PC-3 (cell line): Measurements from ENCODE around the gene KCP. TPM values are rescaled to one million over a fixed set of nuclear protein-coding genes. Genes with fewer than 3 reads are reported as not detected.

Source experiments
- ATAC-seq: fragments of 200-7000 bp; cut with Tn5 transposase; 2 replicates; pipeline ENCODE4 v1.9.1; 2020; ENCODE audit warnings: mild to moderate bottlenecking, moderate library complexity
- BruUV-seq: library from RNA; stranded (reverse); fragments of 400-500 nt; replicated peaks from 2 replicates; lab custom pipeline; 2021; lab: Mats Ljungman, UMichigan
- CTCF ChIA-PET: fragments of 300-600 bp; sonication (Branson Sonifier 250); formaldehyde crosslinking; loops from one replicate; lab custom pipeline; 2022; ENCODE audit warnings: antibody characterized with exemption; lab: Charles Lee
- POLR2A ChIA-PET: fragments of 300-600 bp; sonication (Branson Sonifier 250); formaldehyde crosslinking; loops from one replicate; lab custom pipeline; 2022; ENCODE audit warnings: antibody characterized with exemption; ENCODE audit not compliant: unreplicated experiment; lab: Charles Lee
- DNase-seq: peaks from one replicate; pipeline ENCODE4 v3.0.0-alpha.2; 2015
- H2AFZ ChIP-seq: fragments of 300-600 bp; sonication (generic); 2 replicates; pipeline ENCODE4 v1.6.0; 2016; ENCODE audit warnings: antibody characterized with exemption, low read length
- H3F3A ChIP-seq: fragments of 300-600 bp; sonication (generic); one replicate; pipeline ENCODE4 v1.6.0; 2017; ENCODE audit warnings: antibody characterized with exemption, low read length, control low read depth, mild to moderate bottlenecking; ENCODE audit not compliant: unreplicated experiment
- H3K27ac ChIP-seq: fragments of 300-600 bp; sonication (generic); 2 replicates; pipeline ENCODE4 v1.5.1; 2016; ENCODE audit warnings: mild to moderate bottlenecking, low read length
- H3K27me3 ChIP-seq: fragments of 300-600 bp; sonication (generic); 2 replicates; pipeline ENCODE4 v1.6.1; 2016; ENCODE audit warnings: low read length, mixed read lengths
- H3K36me3 ChIP-seq: fragments of 300-600 bp; sonication (generic); 2 replicates; pipeline ENCODE4 v1.6.1; 2016; ENCODE audit warnings: low read depth, mixed run types, low read length, mixed read lengths
- H3K4me1 ChIP-seq: fragments of 300-600 bp; sonication (generic); 2 replicates; pipeline ENCODE4 v1.5.1; 2016; ENCODE audit warnings: low read length; ENCODE audit not compliant: insufficient read depth
- H3K4me2 ChIP-seq: fragments of 300-600 bp; sonication (generic); 2 replicates; pipeline ENCODE4 v1.6.0; 2016; ENCODE audit warnings: low read length
- H3K4me3 ChIP-seq: fragments of 300-600 bp; sonication (generic); 2 replicates; pipeline ENCODE4 v1.5.1; 2016; ENCODE audit warnings: mild to moderate bottlenecking, low read length, mixed read lengths
- H3K79me2 ChIP-seq: fragments of 300-600 bp; sonication (generic); 2 replicates; pipeline ENCODE4 v1.6.1; 2017; ENCODE audit warnings: low read length, mixed read lengths
- H3K9ac ChIP-seq: fragments of 300-600 bp; sonication (generic); 2 replicates; pipeline ENCODE4 v1.6.0; 2016; ENCODE audit warnings: mild to moderate bottlenecking, low read length
- H3K9me2 ChIP-seq: fragments of 300-600 bp; sonication (generic); replicated peaks from 2 replicates; pipeline ENCODE4 v1.6.1; 2016; ENCODE audit warnings: mixed run types, low read length, mixed read lengths
- H3K9me3 ChIP-seq: fragments of 300-600 bp; sonication (generic); 2 replicates; pipeline ENCODE4 v1.6.1; 2016; ENCODE audit warnings: low read length, mixed read lengths
- H4K20me1 ChIP-seq: fragments of 300-600 bp; sonication (generic); 2 replicates; pipeline ENCODE4 v1.6.1; 2016; ENCODE audit warnings: low read length, mixed read lengths
- CTCF ChIP-seq: fragments of 300-600 bp; sonication (generic); conservative IDR thresholded peaks from 2 replicates; pipeline ENCODE4 v1.5.1; 2017; ENCODE audit warnings: antibody characterized with exemption, low read depth, mild to moderate bottlenecking, low read length
- EZH2 ChIP-seq: fragments of 300-600 bp; sonication (generic); IDR thresholded peaks from one replicate; pipeline ENCODE4 v1.6.1; 2017; ENCODE audit warnings: antibody characterized with exemption, mild to moderate bottlenecking, low read length; ENCODE audit not compliant: unreplicated experiment
- EZH2phosphoT487 ChIP-seq: fragments of 300-600 bp; sonication (generic); IDR thresholded peaks from 2 replicates; pipeline ENCODE4 v1.6.1; 2018; ENCODE audit warnings: mild to moderate bottlenecking, antibody characterized with exemption, low read length, borderline replicate concordance
- intact Hi-C: fragments of 100-400 bp; cut with micrococcal nuclease; formaldehyde crosslinking; loops from 2 replicates; pipeline ENCODE4 v1.9.0; 2023
- total RNA-seq: library from RNA; depleted of rRNA; stranded (reverse); fragments of >200 nt; gene quantifications from 2 replicates; pipeline ENCODE4 v1.2.3, GENCODE V29; 2014

KCP gene
- total RNA-seq, 1 experiment from 2014 or later, result 3.2 TPM

GRCh38 chr7:128841921-128842673 lies 68.4 kb downstream of the KCP start:
- no peaks in the 10 kb centered on the region for H4K20me1 ChIP-seq
- intact Hi-C loops, result no loop called here
- BruUV-seq, result no TSS peak

DNA sequence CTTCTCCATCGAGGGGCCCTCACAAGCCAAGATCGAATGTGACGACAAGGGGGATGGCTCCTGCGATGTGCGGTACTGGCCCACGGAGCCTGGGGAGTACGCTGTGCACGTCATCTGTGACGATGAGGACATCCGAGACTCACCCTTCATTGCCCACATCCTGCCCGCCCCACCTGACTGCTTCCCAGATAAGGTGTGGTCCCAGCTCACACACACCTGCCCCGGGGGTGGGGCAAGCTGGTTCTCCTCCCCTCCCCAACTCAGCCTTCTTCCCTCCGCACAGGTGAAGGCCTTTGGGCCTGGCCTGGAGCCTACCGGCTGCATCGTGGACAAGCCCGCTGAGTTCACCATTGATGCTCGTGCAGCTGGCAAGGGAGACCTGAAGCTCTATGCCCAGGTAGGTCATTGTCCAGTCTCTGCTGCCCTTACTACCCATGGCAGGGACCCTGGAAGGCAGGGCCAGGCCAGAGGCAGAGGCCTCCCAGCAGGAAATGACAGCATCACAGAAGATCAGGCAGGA lies 69.3 kb downstream of the KCP start:
- no peak overlapping the region for H3K9ac ChIP-seq
- H3K4me3 ChIP-seq, result no peak overlapping the region
- H3K27me3 ChIP-seq, result no peaks in the 10 kb centered on the region
- ATAC-seq (no peak), DNase-seq (no peak)
- no peaks in the 10 kb centered on the region for H4K20me1 ChIP-seq
- H3K4me2 ChIP-seq, result no peak overlapping the region
- peaks cover 23% of the 10 kb centered on the region for H3K36me3 ChIP-seq
- H3K4me1 ChIP-seq, result no peaks in the 10 kb centered on the region
- no peaks in the 10 kb centered on the region for H3K79me2 ChIP-seq
- TF ChIP-seq CTCF, result no peak
- no peak for TF ChIP-seq EZH2
- TF ChIP-seq EZH2phosphoT487, result no peak
- no peaks in the 10 kb centered on the region for H3K9me2 ChIP-seq
- CTCF ChIA-PET, result interaction anchor here (1.0 to 1.2 kb wide), 2 partner anchors 14 to 47 kb away, joined by 3 to 5 read pairs; no protein-coding TSS in a partner anchor
- no peak overlapping the region for H3K27ac ChIP-seq
- POLR2A ChIA-PET, result no interaction called here
- intact Hi-C loops, result no loop called here
- no peaks in the 10 kb centered on the region for H3K9me3 ChIP-seq
- no peaks in the 10 kb centered on the region for H3F3A ChIP-seq
- no peak overlapping the region for H2AFZ ChIP-seq
- BruUV-seq, result no TSS peak

More at GRCh38 chr7:128841921-128842673, 68.4 kb downstream of the KCP start:
- no peaks in the 10 kb centered on the region for H3K9me2 ChIP-seq
- DNase-seq (peak; percentile 33), ATAC-seq (peak; percentile 38; the same call in 1 of the 2 replicates)
- no peaks in the 10 kb centered on the region for H3K27me3 ChIP-seq
- CTCF ChIA-PET, result interaction anchor here (0.6 to 1.2 kb wide), 2 partner anchors 15 to 55 kb away, joined by 4 to 5 read pairs; no protein-coding TSS in a partner anchor
- no peak overlapping the region for H2AFZ ChIP-seq
- no peaks in the 10 kb centered on the region for H3K9me3 ChIP-seq
- peaks cover 23% of the 10 kb centered on the region for H3K36me3 ChIP-seq
- no peak overlapping the region for H3K4me2 ChIP-seq
- no peak overlapping the region for H3K9ac ChIP-seq
- no peaks in the 10 kb centered on the region for H3K79me2 ChIP-seq
- H3K4me3 ChIP-seq, result no peak overlapping the region
- H3K4me1 ChIP-seq, result no peaks in the 10 kb centered on the region
- POLR2A ChIA-PET, result no interaction called here
- TF ChIP-seq EZH2phosphoT487 (no peak), CTCF (peak; percentile 75), EZH2 (no peak)
- no peaks in the 10 kb centered on the region for H3F3A ChIP-seq
- H3K27ac ChIP-seq, result no peak overlapping the region
